ENCODE measurements around the gene SULT1A3. TPM values are rescaled to one million over a fixed set of nuclear protein-coding genes. Genes with fewer than 3 reads are reported as not detected.
"Not testable (repeated sequence)": the region's sequence is repeated elsewhere in the genome, so short reads cannot be mapped to it uniquely, and the experiment has no call there.

Gene SULT1A3
- total RNA-seq, 1 donor: 6.0 TPM

DNA sequence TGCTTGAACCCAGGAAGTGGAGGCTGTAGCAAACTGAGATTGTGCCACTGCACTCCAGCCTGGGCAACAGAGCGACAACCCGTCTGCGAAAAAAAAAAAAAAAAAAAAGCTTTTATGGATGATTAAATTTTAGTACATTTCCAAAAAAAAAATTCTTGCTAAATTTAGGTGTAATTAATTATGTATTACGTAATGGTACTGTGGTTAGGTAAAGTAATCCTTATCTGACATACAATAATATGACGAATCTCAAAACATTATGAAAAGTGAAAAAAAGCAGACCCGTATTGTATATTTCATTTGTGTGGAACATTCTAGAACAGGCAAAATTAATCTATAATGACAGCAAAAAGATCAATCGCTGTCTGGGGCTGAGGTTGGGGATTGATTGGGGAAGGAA lies 26.0 kb upstream of the SULT1A3 start:
- DNase-seq (ENCODE audit: low read depth): no peak

DNA sequence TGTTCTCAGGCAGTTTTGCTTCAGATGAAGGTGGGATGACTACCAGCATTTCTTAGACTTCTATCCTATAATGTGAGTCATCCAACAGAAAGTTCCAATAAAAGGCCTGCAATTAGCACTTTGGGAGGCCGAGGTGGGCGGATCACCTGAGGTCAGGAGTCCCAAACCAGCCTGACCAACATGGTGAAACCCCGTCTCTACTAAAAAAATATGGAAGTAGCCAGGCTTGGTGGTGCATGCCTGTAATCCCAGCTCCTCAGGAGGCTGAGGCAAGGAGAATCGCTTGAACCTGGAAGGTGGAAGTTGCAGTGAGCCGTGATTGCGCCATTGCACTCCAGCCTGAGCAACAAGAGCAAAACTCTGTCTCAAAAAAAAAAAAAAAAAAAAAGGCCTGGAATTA lies 22.2 kb upstream of the SULT1A3 start:
- DNase-seq (ENCODE audit: low read depth); H3K4me3 ChIP-seq (ENCODE audit: low read depth, low read length): not testable (repeated sequence)

More for the DNA sequence above, 26.0 kb upstream of the SULT1A3 start:
- TF ChIP-seq, protein P1, sequence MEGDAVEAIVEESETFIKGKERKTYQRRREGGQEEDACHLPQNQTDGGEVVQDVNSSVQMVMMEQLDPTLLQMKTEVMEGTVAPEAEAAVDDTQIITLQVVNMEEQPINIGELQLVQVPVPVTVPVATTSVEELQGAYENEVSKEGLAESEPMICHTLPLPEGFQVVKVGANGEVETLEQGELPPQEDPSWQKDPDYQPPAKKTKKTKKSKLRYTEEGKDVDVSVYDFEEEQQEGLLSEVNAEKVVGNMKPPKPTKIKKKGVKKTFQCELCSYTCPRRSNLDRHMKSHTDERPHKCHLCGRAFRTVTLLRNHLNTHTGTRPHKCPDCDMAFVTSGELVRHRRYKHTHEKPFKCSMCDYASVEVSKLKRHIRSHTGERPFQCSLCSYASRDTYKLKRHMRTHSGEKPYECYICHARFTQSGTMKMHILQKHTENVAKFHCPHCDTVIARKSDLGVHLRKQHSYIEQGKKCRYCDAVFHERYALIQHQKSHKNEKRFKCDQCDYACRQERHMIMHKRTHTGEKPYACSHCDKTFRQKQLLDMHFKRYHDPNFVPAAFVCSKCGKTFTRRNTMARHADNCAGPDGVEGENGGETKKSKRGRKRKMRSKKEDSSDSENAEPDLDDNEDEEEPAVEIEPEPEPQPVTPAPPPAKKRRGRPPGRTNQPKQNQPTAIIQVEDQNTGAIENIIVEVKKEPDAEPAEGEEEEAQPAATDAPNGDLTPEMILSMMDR (IDR thresholded peaks at IDR 0.05; ENCODE audit: insufficient read depth, low read length): no peak
- no peak overlapping the region for H3K4me3 ChIP-seq (ENCODE audit: low read depth, low read length)

DNA sequence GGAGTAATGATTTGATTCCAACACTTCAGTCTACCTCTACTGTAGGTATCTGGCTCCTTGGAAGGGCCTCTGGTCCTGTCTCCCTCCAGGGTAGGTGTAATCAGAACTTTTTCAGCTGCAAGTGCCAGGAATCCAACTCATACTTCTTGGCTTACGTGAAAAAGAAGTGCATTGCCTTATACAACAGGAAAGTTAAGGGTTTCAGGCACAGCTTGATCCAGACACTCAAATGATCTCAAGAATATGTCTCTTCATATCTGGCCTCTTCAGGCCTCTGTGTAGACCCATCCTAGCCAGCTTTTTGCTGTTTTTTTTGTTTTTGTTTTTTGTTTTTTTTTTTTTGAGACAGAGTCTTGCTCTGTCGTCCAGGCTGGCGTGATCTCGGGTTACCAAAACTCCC lies 19.9 kb upstream of the SULT1A3 start:
- no peak for DNase-seq (ENCODE audit: low read depth)
- H3K4me3 ChIP-seq (ENCODE audit: low read depth, low read length): no peak overlapping the region
- TF ChIP-seq, protein P1 (IDR thresholded peaks at IDR 0.05; ENCODE audit: insufficient read depth, low read length): no peak

DNA sequence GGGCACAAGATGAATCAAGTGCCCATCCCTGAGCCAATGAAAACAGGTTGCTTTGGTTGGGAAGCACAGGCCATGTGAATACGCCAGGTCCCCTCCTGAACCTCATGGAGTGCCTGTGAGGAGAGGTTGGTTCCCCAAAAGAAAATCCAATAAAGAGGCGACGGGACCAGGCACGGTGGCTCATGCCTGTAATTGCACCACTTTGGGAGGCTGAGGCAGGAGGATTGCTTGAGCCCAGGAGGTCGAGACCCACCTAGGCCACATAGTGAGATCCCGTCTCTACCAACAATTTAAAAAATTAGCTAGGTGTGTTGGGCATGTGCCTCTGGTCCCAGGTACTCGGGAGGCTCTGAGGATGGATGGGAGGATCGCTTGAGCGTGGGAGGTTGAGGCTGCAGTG lies 19.1 kb upstream of the SULT1A3 start:
- no peak for DNase-seq (ENCODE audit: low read depth)
- TF ChIP-seq, protein P1 (IDR thresholded peaks at IDR 0.05; ENCODE audit: insufficient read depth, low read length): no peak
- no peak overlapping the region for H3K4me3 ChIP-seq (ENCODE audit: low read depth, low read length)

DNA sequence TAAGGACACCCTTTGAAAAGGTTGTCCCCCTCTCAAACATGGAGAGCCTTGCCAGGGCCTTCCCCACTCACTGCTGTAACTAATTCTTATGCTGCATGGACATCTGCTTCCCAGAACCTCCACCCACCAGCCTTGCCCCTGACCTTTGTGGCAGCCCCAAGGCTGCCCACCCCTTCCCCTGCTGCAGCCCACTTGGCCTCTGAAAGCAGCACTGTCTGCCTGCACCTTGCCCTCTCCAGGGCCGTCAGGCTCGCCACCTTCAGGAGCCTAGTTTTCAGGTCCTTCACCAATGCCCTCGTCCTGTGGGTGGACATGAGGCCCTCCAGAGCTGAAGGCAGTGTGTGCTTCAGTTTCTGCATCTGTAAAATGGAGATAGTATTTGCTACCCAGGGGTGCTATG lies 18.3 kb upstream of the SULT1A3 start:
- no peak overlapping the region for H3K4me3 ChIP-seq (ENCODE audit: low read depth, low read length)
- TF ChIP-seq, protein P1 (IDR thresholded peaks at IDR 0.05; ENCODE audit: insufficient read depth, low read length): no peak
- no peak for DNase-seq (ENCODE audit: low read depth)

DNA sequence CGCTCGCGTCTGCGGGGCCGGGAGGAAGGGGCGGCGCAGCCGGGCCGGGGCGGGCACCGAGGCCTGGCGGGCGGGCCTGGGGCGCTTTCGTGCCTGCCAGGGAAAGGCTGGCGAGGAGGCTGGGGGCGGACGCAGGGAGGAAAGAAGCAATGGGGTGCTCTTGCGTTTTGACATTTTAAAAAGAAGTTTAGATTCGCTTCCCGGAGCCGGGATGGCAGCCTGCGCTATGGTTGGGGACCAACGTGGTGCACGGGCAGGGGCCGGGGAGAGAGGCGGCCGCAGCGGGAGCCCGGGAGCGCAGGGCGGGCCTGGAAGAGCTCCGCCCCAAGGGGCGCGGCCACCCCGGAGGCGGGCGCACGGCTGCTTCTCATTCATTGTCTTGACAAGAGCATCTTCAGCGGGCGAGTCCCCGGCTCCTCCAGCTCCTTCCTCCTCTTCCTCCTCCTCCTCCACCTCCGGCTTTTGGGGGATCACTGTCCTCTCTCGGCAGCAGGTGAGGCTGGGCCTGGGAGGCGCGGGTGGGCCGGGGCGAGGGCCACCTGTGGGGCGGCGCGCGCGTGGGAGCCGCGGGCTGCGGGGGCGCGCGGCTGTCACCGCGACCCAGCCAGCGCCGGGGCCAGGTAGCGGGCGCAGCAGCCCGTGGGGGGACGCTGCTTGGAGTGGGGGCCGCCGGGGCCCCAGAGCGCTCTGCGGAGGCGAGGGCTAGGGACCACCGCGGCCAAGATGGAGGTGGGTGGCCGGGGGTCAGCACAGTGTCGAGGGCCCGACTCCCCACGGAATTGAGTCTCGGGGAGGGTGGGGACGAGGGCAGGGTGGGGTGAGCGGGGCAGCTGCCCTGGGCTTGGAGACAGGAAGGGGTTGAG lies 15.6 kb upstream of the SULT1A3 start, which contains the start of gene CORO1A:
TSS of gene CORO1A (plus strand) at position 370 of the 863 bp plus-strand sequence. CDS start 1,608 bp downstream, outside the sequence.
- peak within 1 kb of the TSS; percentile 63 for H3K4me3 ChIP-seq (ENCODE audit: low read depth, low read length)
- DNase-seq (ENCODE audit: low read depth): peak; percentile 52
- TF ChIP-seq, protein P1 (IDR thresholded peaks at IDR 0.05; ENCODE audit: insufficient read depth, low read length): no peak

DNA sequence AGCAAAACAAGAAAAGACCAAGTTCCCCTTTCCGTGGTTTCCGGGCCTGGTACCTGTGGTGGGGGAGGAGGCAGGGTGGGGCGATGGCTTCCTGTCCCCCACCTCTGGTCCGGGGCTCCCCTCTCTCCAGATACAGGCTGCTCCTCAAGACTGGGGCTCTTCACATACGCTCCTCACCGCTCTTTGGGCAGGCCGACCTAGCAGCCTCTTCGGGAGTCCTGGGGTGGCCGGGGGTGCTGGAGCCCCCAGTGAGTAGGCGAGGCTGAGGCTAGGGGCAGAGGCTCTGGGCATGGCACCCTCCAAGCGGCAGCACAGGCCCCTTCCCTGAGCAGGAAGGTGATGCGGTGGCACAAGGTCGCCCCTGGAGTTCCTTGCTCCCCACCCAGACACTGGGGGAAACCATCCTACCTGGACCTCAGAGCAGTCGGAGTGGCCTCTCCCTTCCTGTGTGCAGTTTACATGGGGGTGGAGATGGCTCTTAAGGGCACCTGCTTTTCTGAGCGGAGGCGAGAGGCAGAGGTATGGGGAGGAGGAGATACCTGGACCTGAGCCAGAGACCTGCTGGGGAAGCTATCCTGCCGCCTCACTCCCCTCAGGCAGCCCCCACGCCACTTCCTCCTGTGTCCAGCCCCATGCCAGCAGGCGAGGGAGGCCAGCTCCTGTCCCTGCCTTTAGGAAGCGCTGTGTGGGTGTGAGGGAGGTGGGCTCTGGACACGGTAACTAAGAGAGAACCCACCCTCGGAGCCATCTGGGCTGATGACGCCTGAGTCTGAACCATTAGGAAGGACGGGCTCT lies 14.8 kb upstream of the SULT1A3 start:
- TF ChIP-seq, protein P1 (IDR thresholded peaks at IDR 0.05; ENCODE audit: insufficient read depth, low read length): no peak
- no peak for DNase-seq (ENCODE audit: low read depth)
- no peak overlapping the region for H3K4me3 ChIP-seq (ENCODE audit: low read depth, low read length)

Measured in fibroblast of the aortic adventitia (primary cell).